Fibroblast of pulmonary artery (primary cell): ENCODE measurements around the gene XCL1.
"Not testable (repeated sequence)": the region's sequence is repeated elsewhere in the genome, so short reads cannot be mapped to it uniquely, and the experiment has no call there.

ENCODE experiments used
- DNase-seq: peaks from one replicate; pipeline ENCODE4 v3.0.0-alpha.2; 2010; ENCODE audit warnings: low read depth
- H3K4me3 ChIP-seq: replicated peaks from 2 replicates; pipeline ENCODE4 v1.5.1; 2011; ENCODE audit warnings: low read depth, mild to moderate bottlenecking, control low read depth, low read length, moderate library complexity
- CTCF ChIP-seq: IDR thresholded peaks from 2 replicates; pipeline ENCODE4 v1.5.1; 2011; ENCODE audit warnings: mild to moderate bottlenecking, control low read depth, low read length, inconsistent platforms; ENCODE audit errors: missing control alignments

The XCL1 gene

GRCh38 chr1:168585191-168585590, 8.8 kb downstream of the XCL1 start:
- H3K4me3 ChIP-seq, result no peak overlapping the region
- DNase-seq, result peak; percentile 3
- no peak for TF ChIP-seq CTCF

- TF ChIP-seq CTCF, result no peak
Observed at GRCh38 chr1:168585937-168586336, 9.5 kb downstream of the XCL1 start.

GRCh38 chr1:168589167-168589566, 12.8 kb downstream of the XCL1 start:
- TF ChIP-seq CTCF, result no peak
- no peak for DNase-seq
- no peak overlapping the region for H3K4me3 ChIP-seq

More at GRCh38 chr1:168585937-168586336, 9.5 kb downstream of the XCL1 start:
- H3K4me3 ChIP-seq, result no peak overlapping the region
- no peak for DNase-seq

- DNase-seq, result no peak
- TF ChIP-seq CTCF, result no peak
- H3K4me3 ChIP-seq, result no peak overlapping the region
Observed at GRCh38 chr1:168591066-168591465, 14.7 kb downstream of the XCL1 start.

GRCh38 chr1:168591641-168592250, 15.3 kb downstream of the XCL1 start:
- H3K4me3 ChIP-seq, result no peak overlapping the region
- no peak for TF ChIP-seq CTCF
- DNase-seq, result no peak

- H3K4me3 ChIP-seq, DNase-seq: not testable (repeated sequence)
Observed at GRCh38 chr1:168595403-168595802, 19.0 kb downstream of the XCL1 start.

- TF ChIP-seq CTCF, result no peak
- H3K4me3 ChIP-seq, result no peak overlapping the region
- DNase-seq, result no peak
Observed at GRCh38 chr1:168598125-168598524, 21.7 kb downstream of the XCL1 start.
